ENCODE results near the gene ETS1. TPM values are rescaled to one million over a fixed set of nuclear protein-coding genes. Genes with fewer than 3 reads are reported as not detected.

Gene ETS1
- total and polyA plus RNA-seq, 8 donors, result 70.2 to 139 (median 128) TPM

DNA sequence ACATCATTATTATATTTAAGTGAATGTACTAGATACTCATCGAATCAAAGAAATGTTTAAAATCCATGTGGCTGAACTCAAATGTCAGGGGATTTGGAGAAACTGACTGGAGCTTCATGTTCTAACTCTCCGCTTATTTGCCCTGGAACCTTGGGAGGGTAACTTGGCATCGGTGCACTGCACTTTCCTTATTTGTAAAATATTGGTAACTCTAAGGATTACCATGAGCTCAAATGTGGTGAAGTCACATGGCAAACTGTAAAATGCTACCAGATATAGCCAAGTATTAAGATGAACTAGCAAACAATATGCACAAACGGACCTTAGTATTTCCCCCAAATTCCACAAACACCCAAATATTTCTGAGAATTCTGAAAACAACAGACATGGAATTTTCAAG is 75.6 kb downstream of the ETS1 start:
- Histone ChIP-seq H3K27me3 (no peaks in the 10 kb centered on the region), H3K36me3 (peaks cover 0 to 18% of the 10 kb centered on the region in 2 donors), H3K4me1 (peaks cover 28 to 87% of the 10 kb centered on the region in 2 donors), H3K9me3 (no peaks in the 10 kb centered on the region), H3K4me3 (no peak overlapping the region), H3K27ac (peak overlapping the region in 1 of 2 donors; percentile 52)
- no peak for ATAC-seq
- TF ChIP-seq, protein P1, sequence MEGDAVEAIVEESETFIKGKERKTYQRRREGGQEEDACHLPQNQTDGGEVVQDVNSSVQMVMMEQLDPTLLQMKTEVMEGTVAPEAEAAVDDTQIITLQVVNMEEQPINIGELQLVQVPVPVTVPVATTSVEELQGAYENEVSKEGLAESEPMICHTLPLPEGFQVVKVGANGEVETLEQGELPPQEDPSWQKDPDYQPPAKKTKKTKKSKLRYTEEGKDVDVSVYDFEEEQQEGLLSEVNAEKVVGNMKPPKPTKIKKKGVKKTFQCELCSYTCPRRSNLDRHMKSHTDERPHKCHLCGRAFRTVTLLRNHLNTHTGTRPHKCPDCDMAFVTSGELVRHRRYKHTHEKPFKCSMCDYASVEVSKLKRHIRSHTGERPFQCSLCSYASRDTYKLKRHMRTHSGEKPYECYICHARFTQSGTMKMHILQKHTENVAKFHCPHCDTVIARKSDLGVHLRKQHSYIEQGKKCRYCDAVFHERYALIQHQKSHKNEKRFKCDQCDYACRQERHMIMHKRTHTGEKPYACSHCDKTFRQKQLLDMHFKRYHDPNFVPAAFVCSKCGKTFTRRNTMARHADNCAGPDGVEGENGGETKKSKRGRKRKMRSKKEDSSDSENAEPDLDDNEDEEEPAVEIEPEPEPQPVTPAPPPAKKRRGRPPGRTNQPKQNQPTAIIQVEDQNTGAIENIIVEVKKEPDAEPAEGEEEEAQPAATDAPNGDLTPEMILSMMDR (IDR thresholded peaks at IDR 0.05), result no peak
- intact Hi-C loops (cut with DNase I), result no loop called here
- no peak for DNase-seq

DNA sequence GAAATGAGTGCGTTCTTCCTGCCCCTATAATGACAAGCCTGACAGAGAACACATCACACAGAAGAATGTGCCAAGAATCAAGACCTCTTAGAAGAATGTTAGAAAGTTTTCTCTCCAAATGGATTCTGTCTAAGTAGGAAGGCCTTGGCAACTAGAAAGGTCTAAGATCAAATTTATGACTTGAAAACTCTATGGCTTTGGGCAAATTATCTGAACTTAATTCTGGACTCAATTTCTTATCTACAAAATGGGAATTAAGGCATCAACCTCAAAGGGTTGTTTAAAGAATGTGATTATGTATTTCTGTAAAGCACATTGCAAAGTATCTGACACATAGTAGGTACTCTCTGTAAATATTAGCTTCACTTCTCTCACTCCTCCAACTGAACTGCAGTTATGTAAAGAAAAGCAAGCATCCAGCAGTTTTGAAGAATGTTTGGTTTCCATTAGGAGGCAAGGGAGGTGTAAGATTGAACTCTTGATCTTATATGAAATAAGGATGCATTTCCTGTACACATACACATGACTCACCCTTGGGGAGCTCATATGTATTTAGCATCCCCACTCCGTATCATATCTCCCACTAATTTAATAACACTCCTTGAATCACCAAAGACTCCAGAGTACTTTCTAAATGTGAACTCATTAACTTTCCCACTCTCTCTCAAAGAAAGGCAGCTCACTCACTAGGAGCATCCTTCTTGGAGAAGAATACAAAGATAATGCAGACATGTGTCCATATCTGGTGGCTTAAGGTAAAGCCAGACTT is 77.6 kb downstream of the ETS1 start:
- no peaks in the 10 kb centered on the region for H3K9me3 ChIP-seq
- intact Hi-C loops (cut with DNase I), result no loop called here
- H3K4me1 ChIP-seq, result peaks cover 39 to 94% of the 10 kb centered on the region in 2 donors
- peaks cover 0 to 18% of the 10 kb centered on the region in 2 donors for H3K36me3 ChIP-seq
- ATAC-seq, result no peak
- no peaks in the 10 kb centered on the region for H3K27me3 ChIP-seq
- no peak for DNase-seq
- no peak overlapping the region for H3K4me3 ChIP-seq
- TF ChIP-seq, protein P1 (IDR thresholded peaks at IDR 0.05), result no peak
- peak overlapping the region; percentile 48 to 75 for H3K27ac ChIP-seq

DNA sequence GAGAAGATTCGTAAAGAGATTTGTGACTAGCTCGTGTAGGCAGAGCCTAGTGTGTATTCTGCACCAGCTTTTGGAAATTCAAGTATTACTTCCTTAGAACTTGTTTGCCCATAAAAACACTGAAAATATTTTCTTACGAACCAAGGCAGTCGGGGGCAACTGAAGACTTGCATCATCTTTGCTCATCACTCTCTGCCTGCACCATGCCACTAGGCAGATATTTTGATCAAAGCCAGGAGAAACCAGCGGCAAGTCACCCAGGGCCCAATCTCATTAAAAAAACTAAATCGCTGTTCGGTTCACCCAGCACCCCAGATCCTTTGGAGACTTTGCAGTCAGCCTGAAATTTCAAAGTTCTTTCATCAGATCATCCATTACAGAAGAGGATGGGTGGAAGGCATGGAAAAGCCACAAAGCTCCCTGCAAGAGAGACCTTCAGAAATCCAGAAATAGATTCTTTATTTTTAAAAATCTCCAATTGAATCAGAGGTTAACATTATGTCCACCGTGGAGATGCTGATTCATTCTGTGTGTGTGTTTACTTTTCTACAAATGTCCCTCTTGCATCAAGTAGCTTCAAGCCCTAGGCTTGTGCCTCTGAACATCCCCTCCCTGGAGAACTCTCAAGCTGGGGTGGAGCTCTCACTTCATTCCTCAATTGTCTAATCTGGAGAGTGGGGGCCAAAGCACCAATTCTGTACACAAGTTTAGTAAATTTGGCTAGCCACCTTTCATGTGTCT is 78.4 kb downstream of the ETS1 start:
- TF ChIP-seq, protein P1 (IDR thresholded peaks at IDR 0.05), result no peak
- H3K36me3 ChIP-seq, result peaks cover 0 to 18% of the 10 kb centered on the region in 2 donors
- H3K27ac ChIP-seq, result peak overlapping the region; percentile 75 to 83
- peaks cover 39 to 98% of the 10 kb centered on the region in 2 donors for H3K4me1 ChIP-seq
- peak overlapping the region in 1 of 2 donors; percentile 2 for H3K4me3 ChIP-seq
- no peaks in the 10 kb centered on the region for H3K9me3 ChIP-seq
- no peak for DNase-seq
- no peaks in the 10 kb centered on the region for H3K27me3 ChIP-seq
- ATAC-seq, result peak; percentile 55
- intact Hi-C loops (cut with DNase I), result no loop called here

DNA sequence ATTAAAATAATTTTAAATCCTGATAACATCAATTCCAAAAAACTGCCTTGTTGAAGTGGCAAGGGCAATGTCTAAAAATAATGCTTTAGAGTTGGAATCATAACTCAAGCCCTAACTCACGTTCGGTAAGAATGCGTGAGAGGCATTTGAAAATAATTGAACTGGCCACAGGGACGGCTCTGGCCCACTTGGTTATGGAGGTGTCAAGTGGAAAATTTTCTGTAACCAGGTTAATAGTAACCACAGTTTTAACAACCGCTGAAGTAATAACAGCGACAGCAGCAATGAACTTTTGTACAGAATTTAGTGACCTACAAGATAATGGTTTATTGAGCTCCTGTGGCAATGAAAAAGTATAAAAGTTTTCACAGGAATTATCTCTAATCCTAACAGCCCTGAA is 79.4 kb downstream of the ETS1 start:
- Histone ChIP-seq H3K36me3 (peaks cover 0 to 11% of the 10 kb centered on the region in 2 donors), H3K9me3 (no peaks in the 10 kb centered on the region), H3K4me1 (peaks cover 41 to 98% of the 10 kb centered on the region in 2 donors), H3K27me3 (no peaks in the 10 kb centered on the region), H3K27ac (peak overlapping the region; percentile 75 to 83), H3K4me3 (peak overlapping the region in 1 of 2 donors; percentile 16)
- TF ChIP-seq, protein P1 (IDR thresholded peaks at IDR 0.05), result no peak
- DNase-seq, result no peak
- intact Hi-C loops (cut with DNase I), result no loop called here
- ATAC-seq, result peak; percentile 61
